ENCODE measurements around the gene DNAI1. TPM values are rescaled to one million over a fixed set of nuclear protein-coding genes. Genes with fewer than 3 reads are reported as not detected.

DNAI1 gene
- total RNA-seq, 4 donors from 2014 or later: 0.49 TPM; not detected in 3

- no peak for DNase-seq
- in situ Hi-C loops (cut with MboI; ENCODE audit: low sequenced_read_pairs in 4 of 4): loop anchor here in 2 of 4 donors (5.0 kb wide), 2 partner anchors 47 to 52 kb away; no protein-coding TSS in a partner anchor
- Histone ChIP-seq H3K4me3 (no peak overlapping the region), H3K9me3 (no peaks in the 10 kb centered on the region), H3K4me1 (peaks cover 0 to 9% of the 10 kb centered on the region in 2 donors), H3K27ac (peak overlapping the region in 1 of 4 donors; percentile 41), H3K27me3 (no peaks in the 10 kb centered on the region), H3K36me3 (peaks cover 0 to 6% of the 10 kb centered on the region in 2 donors)
- intact Hi-C loops (cut with DNase I; ENCODE audit: low total_unique reads): no loop called here
- ATAC-seq: no peak
- TF ChIP-seq CTCF (IDR thresholded peaks at IDR 0.05 in 4 of 5, conservative IDR thresholded peaks at IDR 0.05 in 1 of 5) (no peak), POLR2A (IDR thresholded peaks at IDR 0.05) (no peak)
Observed at GRCh38 chr9:34550016-34550680, 91.5 kb downstream of the DNAI1 start.

GRCh38 chr9:34550681-34551270 is 92.2 kb downstream of the DNAI1 start:
- intact Hi-C loops (cut with DNase I; ENCODE audit: low total_unique reads) (no loop called here), in situ Hi-C loops (cut with MboI; ENCODE audit: low sequenced_read_pairs in 4 of 4) (loop anchor here in 2 of 4 donors (5.0 kb wide), 2 partner anchors 47 to 52 kb away; no protein-coding TSS in a partner anchor)
- H3K4me3 ChIP-seq: no peak overlapping the region
- peak overlapping the region in 1 of 4 donors; percentile 41 for H3K27ac ChIP-seq
- TF ChIP-seq CTCF (IDR thresholded peaks at IDR 0.05 in 4 of 5, conservative IDR thresholded peaks at IDR 0.05 in 1 of 5): no peak
- TF ChIP-seq POLR2A (IDR thresholded peaks at IDR 0.05): no peak
- peaks cover 0 to 14% of the 10 kb centered on the region in 2 donors for H3K4me1 ChIP-seq
- no peaks in the 10 kb centered on the region for H3K27me3 ChIP-seq
- no peak for DNase-seq
- H3K36me3 ChIP-seq: peaks cover 0 to 6% of the 10 kb centered on the region in 2 donors
- H3K9me3 ChIP-seq: no peaks in the 10 kb centered on the region
- no peak for ATAC-seq

GRCh38 chr9:34551751-34552605 is 93.4 kb downstream of the DNAI1 start:
- DNase-seq (peak in 1 of 2 donors; percentile 9), ATAC-seq (no peak)
- Histone ChIP-seq H3K27ac (peak overlapping the region in 1 of 4 donors; percentile 41), H3K36me3 (peaks cover 0 to 6% of the 10 kb centered on the region in 2 donors), H3K27me3 (no peaks in the 10 kb centered on the region), H3K4me3 (no peak overlapping the region), H3K9me3 (no peaks in the 10 kb centered on the region), H3K4me1 (peaks cover 8 to 14% of the 10 kb centered on the region in 2 donors)
- in situ Hi-C loops (cut with MboI; ENCODE audit: low sequenced_read_pairs in 4 of 4): loop anchor here in 2 of 4 donors (5.0 kb wide), 2 partner anchors 45 to 50 kb away; no protein-coding TSS in a partner anchor
- TF ChIP-seq CTCF (IDR thresholded peaks at IDR 0.05 in 4 of 5, conservative IDR thresholded peaks at IDR 0.05 in 1 of 5) (no peak), POLR2A (IDR thresholded peaks at IDR 0.05) (no peak)
- intact Hi-C loops (cut with DNase I; ENCODE audit: low total_unique reads): no loop called here

GRCh38 chr9:34552606-34552981 is 94.0 kb downstream of the DNAI1 start:
- no peak overlapping the region for H3K27ac ChIP-seq
- in situ Hi-C loops (cut with MboI; ENCODE audit: low sequenced_read_pairs in 4 of 4): loop anchor here in 2 of 4 donors (5.0 kb wide), 2 partner anchors 45 to 50 kb away; no protein-coding TSS in a partner anchor

More at GRCh38 chr9:34552606-34552981, 94.0 kb downstream of the DNAI1 start:
- peak in 1 of 2 donors; percentile 11 for DNase-seq
- no peak overlapping the region for H3K4me3 ChIP-seq
- no peaks in the 10 kb centered on the region for H3K9me3 ChIP-seq
- no peak for ATAC-seq
- intact Hi-C loops (cut with DNase I; ENCODE audit: low total_unique reads): no loop called here
- H3K36me3 ChIP-seq: peaks cover 0 to 6% of the 10 kb centered on the region in 2 donors
- H3K4me1 ChIP-seq: peaks cover 13 to 16% of the 10 kb centered on the region in 2 donors
- no peaks in the 10 kb centered on the region for H3K27me3 ChIP-seq
- TF ChIP-seq CTCF (IDR thresholded peaks at IDR 0.05 in 4 of 5, conservative IDR thresholded peaks at IDR 0.05 in 1 of 5) (no peak), POLR2A (IDR thresholded peaks at IDR 0.05) (no peak)
